ENCODE data around the gene ZDHHC8.

GRCh38 chr22:20186183-20186870 lies 54.7 kb downstream of the ZDHHC8 start:
- no peak for TF ChIP-seq POLR2A (IDR thresholded peaks at IDR 0.05; ENCODE audit: low read depth, low read length)
- no peak; a peak in 1 of 6 replicates for TF ChIP-seq CTCF (IDR thresholded peaks at IDR 0.05 in 2 of 3, conservative IDR thresholded peaks at IDR 0.05 in 1 of 3; ENCODE audit: control insufficient read depth in 2 of 3, extremely low read depth in 1 of 3, insufficient read depth in 1 of 3, low read depth in 3 of 3, low read length in 3 of 3)
- TF ChIP-seq BRCA1 (IDR thresholded peaks at IDR 0.05; ENCODE audit: low read depth, low read length), result no peak
- TF ChIP-seq POLR2AphosphoS2 (IDR thresholded peaks at IDR 0.05; ENCODE audit: low read depth, low read length), result no peak
- no peak for TF ChIP-seq RBBP5 (conservative IDR thresholded peaks at IDR 0.05)

Data from GM12878 (cell line).